Kidney (tissue), 14 donors: ENCODE measurements around the gene ST3GAL3. TPM values are rescaled to one million over a fixed set of nuclear protein-coding genes. Genes with fewer than 3 reads are reported as not detected.

Experiments used
- DNase-seq, 5 donors: peaks; one replicate each; pipeline ENCODE4 v3.0.0-alpha.2; 2013 to 2020
- FAIRE-seq: peaks from 2 replicates; lab custom pipeline; 2012; peaks lifted over from hg19 to GRCh38; lab: Jason Lieb, UNC
- H3K27ac ChIP-seq, 2 donors: one replicate each; pipeline ENCODE4 v1.7.0; 2013; ENCODE audit warnings: low read depth in 2 of 2, low read length in 2 of 2, inconsistent platforms in 1 of 2
- H3K27me3 ChIP-seq: one replicate; pipeline ENCODE4 v1.7.1; 2013; ENCODE audit warnings: low read length, inconsistent platforms; ENCODE audit not compliant: control insufficient read depth, insufficient read depth
- H3K36me3 ChIP-seq, 3 donors: one replicate each; pipeline versions ENCODE4 v1.7.0 to v1.7.1; 2013; ENCODE audit warnings: low read length in 3 of 3, control low read depth in 1 of 3, inconsistent platforms in 1 of 3; ENCODE audit not compliant: insufficient read depth in 3 of 3, control insufficient read depth in 2 of 3
- H3K4me1 ChIP-seq, 3 donors: one replicate each; pipeline versions ENCODE4 v1.7.0 to v1.7.1; 2013; ENCODE audit warnings: low read length in 3 of 3, inconsistent platforms in 1 of 3, low read depth in 1 of 3; ENCODE audit not compliant: control insufficient read depth in 2 of 3, insufficient read depth in 2 of 3
- H3K4me3 ChIP-seq, 3 donors: one replicate each; pipeline versions ENCODE4 v1.7.0 to v1.8.1; 2013; ENCODE audit warnings: low read length in 3 of 3, control low read depth in 1 of 3, inconsistent platforms in 1 of 3
- H3K9ac ChIP-seq, 3 donors: one replicate each; pipeline versions ENCODE4 v1.7.0 to v1.7.1; 2013; ENCODE audit warnings: low read length in 3 of 3, control low read depth in 1 of 3, inconsistent platforms in 1 of 3
- H3K9me3 ChIP-seq, 3 donors: one replicate each; pipeline versions ENCODE4 v1.7.0 to v1.7.1; 2013; ENCODE audit warnings: low read length in 3 of 3, control low read depth in 1 of 3, inconsistent platforms in 1 of 3; ENCODE audit not compliant: control insufficient read depth in 2 of 3, insufficient read depth in 1 of 3
- intact Hi-C: fragments of 100-400 bp; cut with DNase I; formaldehyde crosslinking; loops from one replicate; pipeline ENCODE4 v1.11.1; 2022
- polyA plus RNA-seq: library from polyadenylated mRNA; stranded (reverse); fragments of 350-450 nt; fragmentation: Illumina TruSeq; extraction: RNeasy Lipid Tissue Mini Kit (QIAGEN cat#74804); gene quantifications from one replicate; pipeline ENCODE4 v1.2.3, GENCODE V29; 2014; ENCODE audit warnings: low read depth, low replicate concordance; ENCODE audit not compliant: insufficient read depth
- total RNA-seq: library from RNA; stranded (reverse); fragmentation: NEBNext Ultra II Directional; extraction: Animal tissue kit (Norgen Biotek cat#: 25700); gene quantifications from one replicate; pipeline ENCODE4 v1.2.1, GENCODE V29; 2021
- TF ChIP-seq, protein P1 (sequence below): IDR thresholded peaks from 3 replicates; pipeline ENCODE4 v1.5.1; 2012; ENCODE audit warnings: mild to moderate bottlenecking, moderate library complexity, borderline replicate concordance; ENCODE audit not compliant: insufficient read depth; ENCODE audit errors: extremely low read depth
- donor health status: control.
- donor health status: control.
- donor health status: control.
- donor health status: control.
- donor health status: control.
- donor health status: DM: yes; HTN: yes; CAD: no.
- donor health status: Normal renal cell carcinoma (clear cell type).

The ST3GAL3 gene
- total and polyA plus RNA-seq, 2 donors from 2014 or later = 15.3 to 21.3 TPM

DNA sequence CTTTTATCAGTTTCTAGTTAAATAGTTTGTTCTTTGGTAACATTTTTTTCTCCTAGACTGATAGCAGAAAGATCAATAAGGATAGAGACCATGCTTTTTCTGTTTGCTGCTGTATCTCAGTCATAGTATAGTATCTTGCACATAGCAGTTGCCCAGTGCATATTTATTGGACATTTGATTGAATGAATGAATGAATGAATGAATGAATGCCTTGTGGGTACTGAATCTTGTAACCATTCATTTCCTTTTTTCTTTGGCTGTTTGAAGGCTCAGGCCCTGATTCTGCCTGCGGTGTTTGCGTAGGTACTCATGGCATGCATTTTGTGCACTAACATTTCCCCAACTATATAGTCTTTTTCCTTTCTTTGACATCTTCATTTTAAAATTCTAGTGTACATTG is 83.9 kb downstream of the ST3GAL3 start:
- H3K27me3 ChIP-seq = no peaks in the 10 kb centered on the region
- H3K4me1 ChIP-seq = peaks cover 0 to 2% (median 0%) of the 10 kb centered on the region in 3 donors
- no peak overlapping the region for H3K27ac ChIP-seq
- H3K9me3 ChIP-seq = no peaks in the 10 kb centered on the region
- no peaks in the 10 kb centered on the region for H3K36me3 ChIP-seq
- H3K4me3 ChIP-seq = no peak overlapping the region
- TF ChIP-seq, protein P1, sequence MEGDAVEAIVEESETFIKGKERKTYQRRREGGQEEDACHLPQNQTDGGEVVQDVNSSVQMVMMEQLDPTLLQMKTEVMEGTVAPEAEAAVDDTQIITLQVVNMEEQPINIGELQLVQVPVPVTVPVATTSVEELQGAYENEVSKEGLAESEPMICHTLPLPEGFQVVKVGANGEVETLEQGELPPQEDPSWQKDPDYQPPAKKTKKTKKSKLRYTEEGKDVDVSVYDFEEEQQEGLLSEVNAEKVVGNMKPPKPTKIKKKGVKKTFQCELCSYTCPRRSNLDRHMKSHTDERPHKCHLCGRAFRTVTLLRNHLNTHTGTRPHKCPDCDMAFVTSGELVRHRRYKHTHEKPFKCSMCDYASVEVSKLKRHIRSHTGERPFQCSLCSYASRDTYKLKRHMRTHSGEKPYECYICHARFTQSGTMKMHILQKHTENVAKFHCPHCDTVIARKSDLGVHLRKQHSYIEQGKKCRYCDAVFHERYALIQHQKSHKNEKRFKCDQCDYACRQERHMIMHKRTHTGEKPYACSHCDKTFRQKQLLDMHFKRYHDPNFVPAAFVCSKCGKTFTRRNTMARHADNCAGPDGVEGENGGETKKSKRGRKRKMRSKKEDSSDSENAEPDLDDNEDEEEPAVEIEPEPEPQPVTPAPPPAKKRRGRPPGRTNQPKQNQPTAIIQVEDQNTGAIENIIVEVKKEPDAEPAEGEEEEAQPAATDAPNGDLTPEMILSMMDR = no peak
- DNase-seq = no peak
- H3K9ac ChIP-seq = no peak overlapping the region
- no peak for FAIRE-seq
- intact Hi-C loops = no loop called here

DNA sequence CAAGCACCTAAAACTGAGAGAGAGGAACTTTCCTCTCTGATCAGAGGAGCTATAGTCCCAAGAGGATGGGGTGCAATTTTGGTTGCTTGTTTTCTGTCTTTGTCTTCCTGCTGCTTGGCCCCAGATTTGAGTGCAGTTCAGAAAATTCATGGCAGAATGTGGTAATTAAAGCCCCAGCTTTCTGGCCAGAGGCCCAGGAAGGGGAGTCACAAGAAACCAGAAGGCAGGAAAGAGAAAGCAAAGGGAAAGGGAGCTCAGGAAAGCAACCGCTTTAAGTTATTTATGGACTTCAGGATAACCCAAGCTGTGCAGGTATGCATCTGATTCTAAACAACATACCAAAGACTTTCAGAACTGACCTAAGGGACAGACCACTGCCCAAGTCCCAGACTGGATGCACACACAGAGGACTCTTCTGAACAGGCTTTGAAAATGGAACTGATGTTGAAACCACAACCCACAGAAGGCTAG is 88.8 kb downstream of the ST3GAL3 start:
- Histone ChIP-seq H3K9ac (no peak overlapping the region), H3K9me3 (no peaks in the 10 kb centered on the region), H3K4me1 (no peaks in the 10 kb centered on the region), H3K27ac (no peak overlapping the region), H3K27me3 (no peaks in the 10 kb centered on the region), H3K36me3 (no peaks in the 10 kb centered on the region), H3K4me3 (no peak overlapping the region)
- intact Hi-C loops = no loop called here
- TF ChIP-seq, protein P1 = no peak
- FAIRE-seq (no peak), DNase-seq (peak in 2 of 5 donors; percentile 14 to 53)

DNA sequence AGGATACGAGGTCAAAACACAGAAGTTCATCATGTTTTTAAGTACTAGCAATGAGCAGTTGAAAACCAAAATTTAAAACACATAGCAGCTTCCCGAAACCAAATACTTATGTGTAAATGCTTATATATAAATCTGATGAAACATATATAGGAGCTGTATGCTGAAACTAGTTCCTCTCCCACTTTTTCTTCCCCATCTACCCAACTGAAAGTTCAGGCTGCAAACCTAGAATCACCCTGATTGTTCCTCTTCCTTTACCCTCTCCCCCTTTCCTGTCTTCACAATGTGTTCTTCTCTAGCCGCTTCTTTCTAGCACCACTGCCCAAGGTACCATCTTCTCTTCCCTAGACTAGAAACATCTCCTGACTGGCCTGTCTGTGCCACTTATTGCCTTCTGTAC is 90.6 kb downstream of the ST3GAL3 start:
- no peaks in the 10 kb centered on the region for H3K36me3 ChIP-seq
- no peak for FAIRE-seq

More for the DNA sequence above, 90.6 kb downstream of the ST3GAL3 start:
- TF ChIP-seq, protein P1 = no peak
- Histone ChIP-seq H3K27me3 (no peaks in the 10 kb centered on the region), H3K4me1 (no peaks in the 10 kb centered on the region), H3K4me3 (no peak overlapping the region), H3K9me3 (no peaks in the 10 kb centered on the region), H3K9ac (no peak overlapping the region), H3K27ac (no peak overlapping the region)
- DNase-seq = no peak
- intact Hi-C loops = no loop called here
